Kidney epithelial cell (primary cell): ENCODE results near the gene DPY19L1. TPM values are rescaled to one million over a fixed set of nuclear protein-coding genes. Genes with fewer than 3 reads are reported as not detected.
A peak's percentile ranks its signal among the peaks of the same experiment; 100 is the strongest.

ENCODE experiments used
- DNase-seq: peaks from one replicate; pipeline ENCODE4 v3.0.0-alpha.2; 2010; ENCODE audit warnings: low read depth
- H3K27me3 ChIP-seq: 2 replicates; pipeline ENCODE4 v1.6.0; 2011; ENCODE audit warnings: low read length; ENCODE audit not compliant: control insufficient read depth, insufficient read depth
- H3K36me3 ChIP-seq: 2 replicates; pipeline ENCODE4 v1.5.1; 2011; ENCODE audit warnings: low read length; ENCODE audit not compliant: control insufficient read depth, insufficient read depth
- H3K4me3 ChIP-seq: 2 replicates; pipeline ENCODE4 v1.5.1; 2011; ENCODE audit warnings: low read depth, mild to moderate bottlenecking, control low read depth, low read length
- total RNA-seq: library from RNA; depleted of rRNA; stranded (reverse); fragments of >200 nt; gene quantifications from 2 replicates; pipeline ENCODE4 v1.2.3, GENCODE V29; 2015
- TF ChIP-seq, protein P1 (sequence below): IDR thresholded peaks from 2 replicates; pipeline ENCODE4 v1.5.1; 2011; ENCODE audit warnings: mild to moderate bottlenecking, moderate library complexity, low read length, control low read depth, inconsistent platforms; ENCODE audit not compliant: insufficient read depth, poor library complexity, severe bottlenecking

The DPY19L1 gene
- total RNA-seq, 1 donor from 2014 or later: 64.3 TPM

DNA sequence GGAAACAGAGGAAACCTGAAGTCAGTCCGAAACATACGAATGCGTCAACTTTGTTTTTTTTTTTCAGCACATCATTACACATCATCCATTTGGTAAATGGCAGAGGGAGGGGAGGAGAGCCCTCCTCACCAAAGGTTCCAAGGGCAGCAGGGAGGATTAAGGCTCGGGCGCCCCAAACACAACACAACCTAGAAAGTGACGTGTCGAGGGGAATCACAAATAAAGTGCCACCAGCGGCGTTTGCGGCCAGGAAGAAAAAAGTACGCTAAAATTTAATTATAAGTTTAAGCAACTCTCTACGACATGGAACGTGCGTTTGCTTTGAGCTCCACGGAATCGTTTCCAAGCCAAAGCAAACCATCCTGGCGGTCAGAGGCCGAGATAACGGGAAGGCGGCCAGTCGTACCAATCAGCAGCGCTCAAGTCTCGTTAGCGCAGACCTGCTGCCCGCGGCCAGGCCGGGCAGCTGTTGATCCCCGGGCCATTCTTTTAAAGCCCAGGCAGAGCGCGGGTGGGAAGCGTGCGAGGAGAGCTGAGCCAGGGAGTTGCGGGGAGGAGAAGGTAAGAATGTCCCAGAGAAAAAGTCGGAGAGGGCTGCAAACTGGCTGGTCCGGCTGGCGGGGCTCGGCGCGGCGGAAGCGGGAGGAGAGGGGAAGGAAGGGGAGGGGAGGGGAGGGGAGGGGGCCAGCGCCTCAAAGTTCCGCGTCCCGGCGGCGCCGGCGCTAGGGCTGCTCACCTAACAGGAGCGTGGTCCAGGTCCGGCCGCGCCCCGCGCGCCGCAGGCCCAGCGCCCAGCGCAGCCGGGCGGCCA lies 719 bp downstream of the DPY19L1 start:
- no peaks in the 10 kb centered on the region for H3K36me3 ChIP-seq
- DNase-seq: no peak
- H3K27me3 ChIP-seq: no peaks in the 10 kb centered on the region
- TF ChIP-seq, protein P1, sequence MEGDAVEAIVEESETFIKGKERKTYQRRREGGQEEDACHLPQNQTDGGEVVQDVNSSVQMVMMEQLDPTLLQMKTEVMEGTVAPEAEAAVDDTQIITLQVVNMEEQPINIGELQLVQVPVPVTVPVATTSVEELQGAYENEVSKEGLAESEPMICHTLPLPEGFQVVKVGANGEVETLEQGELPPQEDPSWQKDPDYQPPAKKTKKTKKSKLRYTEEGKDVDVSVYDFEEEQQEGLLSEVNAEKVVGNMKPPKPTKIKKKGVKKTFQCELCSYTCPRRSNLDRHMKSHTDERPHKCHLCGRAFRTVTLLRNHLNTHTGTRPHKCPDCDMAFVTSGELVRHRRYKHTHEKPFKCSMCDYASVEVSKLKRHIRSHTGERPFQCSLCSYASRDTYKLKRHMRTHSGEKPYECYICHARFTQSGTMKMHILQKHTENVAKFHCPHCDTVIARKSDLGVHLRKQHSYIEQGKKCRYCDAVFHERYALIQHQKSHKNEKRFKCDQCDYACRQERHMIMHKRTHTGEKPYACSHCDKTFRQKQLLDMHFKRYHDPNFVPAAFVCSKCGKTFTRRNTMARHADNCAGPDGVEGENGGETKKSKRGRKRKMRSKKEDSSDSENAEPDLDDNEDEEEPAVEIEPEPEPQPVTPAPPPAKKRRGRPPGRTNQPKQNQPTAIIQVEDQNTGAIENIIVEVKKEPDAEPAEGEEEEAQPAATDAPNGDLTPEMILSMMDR: no peak
- peak overlapping the region; percentile 60 for H3K4me3 ChIP-seq

GRCh38 chr7:35035511-35035961 lies 1.7 kb downstream of the DPY19L1 start:
- Histone ChIP-seq H3K36me3 (no peaks in the 10 kb centered on the region), H3K4me3 (peak overlapping the region; percentile 60), H3K27me3 (no peaks in the 10 kb centered on the region)
- no peak for DNase-seq
- TF ChIP-seq, protein P1: peak; percentile 51

DNA sequence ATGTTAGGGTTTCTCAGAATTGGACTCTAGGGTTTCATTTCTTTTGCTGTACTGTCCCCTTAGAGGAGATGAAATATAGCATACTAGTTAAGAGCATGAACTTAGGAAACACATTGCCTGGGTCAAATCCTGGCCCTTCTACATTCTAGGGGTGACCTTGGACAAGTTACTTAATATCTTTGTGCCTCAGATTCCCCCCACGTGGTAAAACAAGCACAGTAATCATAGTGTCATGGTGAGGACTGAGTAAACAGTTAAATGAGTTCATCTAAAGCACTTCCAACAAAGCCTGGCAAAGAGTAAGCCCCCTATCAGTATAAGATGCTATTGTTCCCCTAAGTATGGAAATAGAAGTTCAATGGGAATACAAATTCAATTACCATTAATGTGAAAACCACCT lies 5.1 kb downstream of the DPY19L1 start:
- TF ChIP-seq, protein P1: no peak
- Histone ChIP-seq H3K36me3 (no peaks in the 10 kb centered on the region), H3K4me3 (no peak overlapping the region), H3K27me3 (no peaks in the 10 kb centered on the region)
- DNase-seq: no peak

DNA sequence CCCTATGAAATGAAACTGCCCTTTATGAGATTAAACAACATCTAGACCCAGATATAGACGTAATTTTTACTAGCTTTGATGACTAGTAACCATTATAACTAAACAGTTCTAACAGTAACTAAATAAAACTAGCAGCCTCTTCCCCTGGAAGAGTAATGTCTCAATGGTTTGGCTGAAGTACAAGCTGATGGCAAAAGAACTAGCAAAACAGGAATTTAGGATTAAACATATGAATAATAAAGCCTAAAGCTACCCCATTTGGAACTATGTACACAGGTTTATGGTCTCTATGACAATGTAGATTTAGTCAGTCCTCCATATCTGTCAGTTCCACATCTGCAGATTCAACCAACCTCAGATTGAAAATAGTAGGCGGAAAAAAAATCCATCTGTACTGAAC lies 6.4 kb downstream of the DPY19L1 start:
- H3K4me3 ChIP-seq: no peak overlapping the region
- no peaks in the 10 kb centered on the region for H3K36me3 ChIP-seq
- no peak for DNase-seq
- TF ChIP-seq, protein P1: no peak
- no peaks in the 10 kb centered on the region for H3K27me3 ChIP-seq

GRCh38 chr7:35029311-35029710 lies 8.0 kb downstream of the DPY19L1 start:
- TF ChIP-seq, protein P1: no peak
- H3K27me3 ChIP-seq: no peaks in the 10 kb centered on the region

GRCh38 chr7:35026150-35026549 lies 11.1 kb downstream of the DPY19L1 start:
- no peaks in the 10 kb centered on the region for H3K27me3 ChIP-seq
- no peak for DNase-seq
- no peak overlapping the region for H3K4me3 ChIP-seq
- TF ChIP-seq, protein P1: no peak
- no peaks in the 10 kb centered on the region for H3K36me3 ChIP-seq

More at GRCh38 chr7:35029311-35029710, 8.0 kb downstream of the DPY19L1 start:
- Histone ChIP-seq H3K36me3 (no peaks in the 10 kb centered on the region), H3K4me3 (no peak overlapping the region)
- no peak for DNase-seq
